Left lung (tissue), 10 donors: ENCODE data around the gene FAM32A. TPM values are rescaled to one million over a fixed set of nuclear protein-coding genes. Genes with fewer than 3 reads are reported as not detected.

Experiments used
- ATAC-seq: fragments of 200-7000 bp; cut with Tn5 transposase; one replicate; pipeline ENCODE4 v1.9.1; 2020; ENCODE audit warnings: moderate library complexity
- DNase-seq, 4 donors: peaks; one replicate each; pipeline ENCODE4 v3.0.0-alpha.2; 2013 to 2020
- H3K27ac ChIP-seq, 2 donors: fragments of 200-600 bp; sonication (generic) in 1 of 2; one replicate each; pipeline versions ENCODE4 v1.5.0 to v1.8.0; 2020 to 2021
- H3K27me3 ChIP-seq, 2 donors: fragments of 200-600 bp; sonication (generic) in 1 of 2; one replicate each; pipeline versions ENCODE4 v1.5.0 to v1.8.0; 2020 to 2021
- H3K36me3 ChIP-seq, 2 donors: fragments of 200-600 bp; sonication (generic) in 1 of 2; one replicate each; pipeline versions ENCODE4 v1.5.0 to v1.8.0; 2020 to 2021
- H3K4me1 ChIP-seq, 2 donors: fragments of 200-600 bp; one replicate each; pipeline ENCODE4 v1.8.0; 2021
- H3K4me3 ChIP-seq, 2 donors: fragments of 200-600 bp; sonication (generic) in 1 of 2; one replicate each; pipeline versions ENCODE4 v1.5.0 to v1.8.0; 2020 to 2021; ENCODE audit warnings: mild to moderate bottlenecking in 1 of 2
- H3K9me3 ChIP-seq, 2 donors: fragments of 200-600 bp; sonication (generic) in 1 of 2; one replicate each; pipeline versions ENCODE4 v1.5.0 to v1.8.0; 2020 to 2021
- intact Hi-C, 2 donors: fragments of 100-400 bp; cut with DNase I; formaldehyde crosslinking; loops; one replicate each; pipeline versions ENCODE4 v1.11.2 to v1.14.2; 2022
- polyA plus RNA-seq, 6 donors: library from polyadenylated mRNA; unstranded; fragments of 120-200 nt; gene quantifications; one replicate each; pipeline ENCODE4 v1.2.1, GENCODE V29; 2013; ENCODE audit not compliant: insufficient read length in 6 of 6
- total RNA-seq, 2 donors: library from RNA; stranded (reverse); fragmentation: NEBNext Ultra II Directional; extraction: Animal tissue kit (Norgen Biotek cat#: 25700); gene quantifications; one replicate each; pipeline ENCODE4 v1.2.1, GENCODE V29; 2021
- TF ChIP-seq, protein P1 (sequence below), 2 donors: fragments of 200-600 bp; sonication (generic) in 1 of 2; IDR thresholded peaks; one replicate each; pipeline versions ENCODE4 v1.5.0 to v1.8.0; 2021; ENCODE audit warnings: antibody characterized with exemption in 2 of 2
- donor health status: DM: no; HTN: yes; CAD: no.
- donor health status: DM: no; HTN: no; CAD: no.

Gene FAM32A
- total and polyA plus RNA-seq, 8 donors = 57.1 to 109 (median 101) TPM

DNA sequence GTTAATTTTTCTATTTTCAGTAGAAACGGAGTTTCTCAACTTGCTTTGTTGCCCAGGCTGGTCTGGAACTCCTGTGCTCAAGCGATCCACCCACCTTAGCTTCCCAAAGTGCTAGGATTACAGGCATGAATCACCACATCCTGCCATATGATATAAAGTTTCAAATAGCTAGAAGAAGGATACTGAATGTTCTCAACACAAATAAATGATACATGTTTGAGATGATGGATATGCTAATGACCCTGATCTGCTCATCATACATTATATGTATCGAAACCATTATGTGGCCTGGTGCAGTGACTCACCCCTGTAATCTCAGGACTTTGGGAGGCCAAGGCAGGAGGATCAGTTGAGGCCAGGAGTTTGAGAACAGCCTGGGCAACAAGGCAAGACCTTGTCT is 23.4 kb upstream of the FAM32A start:
- intact Hi-C loops = no loop called here

GRCh38 chr19:16164222-16164890 is 20.9 kb upstream of the FAM32A start:
- H3K27me3 ChIP-seq = no peaks in the 10 kb centered on the region

More for the DNA sequence above, 23.4 kb upstream of the FAM32A start:
- H3K36me3 ChIP-seq = peaks cover 0 to 9% of the 10 kb centered on the region in 2 donors
- H3K27ac ChIP-seq = no peak overlapping the region
- H3K4me3 ChIP-seq = no peak overlapping the region
- H3K27me3 ChIP-seq = no peaks in the 10 kb centered on the region
- H3K9me3 ChIP-seq = no peaks in the 10 kb centered on the region
- TF ChIP-seq, protein P1, sequence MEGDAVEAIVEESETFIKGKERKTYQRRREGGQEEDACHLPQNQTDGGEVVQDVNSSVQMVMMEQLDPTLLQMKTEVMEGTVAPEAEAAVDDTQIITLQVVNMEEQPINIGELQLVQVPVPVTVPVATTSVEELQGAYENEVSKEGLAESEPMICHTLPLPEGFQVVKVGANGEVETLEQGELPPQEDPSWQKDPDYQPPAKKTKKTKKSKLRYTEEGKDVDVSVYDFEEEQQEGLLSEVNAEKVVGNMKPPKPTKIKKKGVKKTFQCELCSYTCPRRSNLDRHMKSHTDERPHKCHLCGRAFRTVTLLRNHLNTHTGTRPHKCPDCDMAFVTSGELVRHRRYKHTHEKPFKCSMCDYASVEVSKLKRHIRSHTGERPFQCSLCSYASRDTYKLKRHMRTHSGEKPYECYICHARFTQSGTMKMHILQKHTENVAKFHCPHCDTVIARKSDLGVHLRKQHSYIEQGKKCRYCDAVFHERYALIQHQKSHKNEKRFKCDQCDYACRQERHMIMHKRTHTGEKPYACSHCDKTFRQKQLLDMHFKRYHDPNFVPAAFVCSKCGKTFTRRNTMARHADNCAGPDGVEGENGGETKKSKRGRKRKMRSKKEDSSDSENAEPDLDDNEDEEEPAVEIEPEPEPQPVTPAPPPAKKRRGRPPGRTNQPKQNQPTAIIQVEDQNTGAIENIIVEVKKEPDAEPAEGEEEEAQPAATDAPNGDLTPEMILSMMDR (IDR thresholded peaks at IDR 0.05) = no peak
- ATAC-seq (no peak), DNase-seq (no peak)
- H3K4me1 ChIP-seq = peaks cover 0 to 14% of the 10 kb centered on the region in 2 donors

GRCh38 chr19:16166417-16166816 is 18.8 kb upstream of the FAM32A start:
- Histone ChIP-seq H3K9me3 (no peaks in the 10 kb centered on the region), H3K27me3 (no peaks in the 10 kb centered on the region), H3K4me1 (peaks cover 0 to 7% of the 10 kb centered on the region in 2 donors), H3K27ac (no peak overlapping the region), H3K36me3 (no peaks in the 10 kb centered on the region), H3K4me3 (no peak overlapping the region)
- ATAC-seq = no peak
- DNase-seq = no peak
- TF ChIP-seq, protein P1 (IDR thresholded peaks at IDR 0.05) = no peak
- intact Hi-C loops = no loop called here

More at GRCh38 chr19:16164222-16164890, 20.9 kb upstream of the FAM32A start:
- TF ChIP-seq, protein P1 (IDR thresholded peaks at IDR 0.05) = no peak
- Histone ChIP-seq H3K4me3 (no peak overlapping the region), H3K4me1 (peaks cover 0 to 8% of the 10 kb centered on the region in 2 donors), H3K9me3 (no peaks in the 10 kb centered on the region), H3K36me3 (no peaks in the 10 kb centered on the region), H3K27ac (no peak overlapping the region)
- ATAC-seq (no peak), DNase-seq (no peak)
- intact Hi-C loops = no loop called here

DNA sequence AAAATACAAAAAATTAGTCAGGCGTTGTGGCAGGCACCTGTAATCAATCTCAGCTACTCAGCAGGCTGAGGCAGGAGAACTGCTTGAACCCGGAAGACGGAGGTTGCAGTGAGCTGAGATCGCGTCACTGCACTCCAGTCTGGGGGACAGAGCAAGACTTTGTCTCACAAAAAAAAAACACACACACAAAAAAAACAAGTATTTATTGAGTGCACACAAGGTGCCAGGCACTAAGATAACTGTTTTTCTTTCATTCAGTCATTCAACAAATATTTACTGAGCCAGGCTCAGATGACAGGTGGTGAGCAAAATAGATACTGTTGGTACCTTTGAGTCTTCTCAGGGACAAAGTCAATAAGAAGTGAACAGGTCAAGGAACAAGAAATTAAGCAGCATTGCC is 18.2 kb upstream of the FAM32A start:
- no peak for ATAC-seq

DNA sequence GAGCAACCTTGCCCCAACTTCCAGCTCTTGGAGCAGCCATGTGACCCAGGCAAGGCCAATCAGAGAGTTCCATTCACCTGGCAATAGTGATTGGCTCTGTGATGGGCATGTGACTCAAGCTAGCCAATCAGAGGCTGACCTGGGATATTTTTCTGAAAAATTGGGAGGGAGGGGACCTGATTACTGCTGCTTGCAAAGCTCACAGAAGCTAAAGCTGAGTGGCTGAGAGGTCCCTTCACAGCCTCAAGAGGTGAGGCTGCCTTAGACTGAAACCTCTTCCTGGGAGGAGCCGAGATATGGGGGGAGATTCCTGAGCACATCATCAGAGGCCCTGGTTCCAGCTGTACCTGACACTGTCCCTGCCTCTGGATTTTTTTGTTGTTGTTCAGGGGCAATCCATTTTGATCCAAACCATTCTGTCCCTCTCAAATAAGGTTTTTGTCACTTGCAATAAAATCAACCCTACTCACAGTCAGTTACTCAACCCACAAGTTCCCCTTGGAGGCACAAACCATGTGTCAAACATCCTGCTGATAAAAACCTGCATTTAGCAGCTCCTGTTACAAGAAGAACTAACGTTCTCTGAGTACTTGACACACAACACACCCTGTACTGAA is 16.6 kb upstream of the FAM32A start:
- no peak overlapping the region for H3K4me3 ChIP-seq
- H3K4me1 ChIP-seq = peaks cover 0 to 7% of the 10 kb centered on the region in 2 donors
- peak overlapping the region in 1 of 2 donors; percentile 57 for H3K27ac ChIP-seq
- intact Hi-C loops = no loop called here
- ATAC-seq (peak; percentile 54), DNase-seq (no peak)
- no peaks in the 10 kb centered on the region for H3K36me3 ChIP-seq
- no peaks in the 10 kb centered on the region for H3K27me3 ChIP-seq
- TF ChIP-seq, protein P1 (IDR thresholded peaks at IDR 0.05) = no peak
- no peaks in the 10 kb centered on the region for H3K9me3 ChIP-seq

More for the DNA sequence above, 18.2 kb upstream of the FAM32A start:
- TF ChIP-seq, protein P1 (IDR thresholded peaks at IDR 0.05) = no peak
- Histone ChIP-seq H3K27ac (no peak overlapping the region), H3K4me3 (no peak overlapping the region), H3K9me3 (no peaks in the 10 kb centered on the region), H3K4me1 (peaks cover 0 to 7% of the 10 kb centered on the region in 2 donors), H3K27me3 (no peaks in the 10 kb centered on the region), H3K36me3 (no peaks in the 10 kb centered on the region)
- DNase-seq = no peak
- intact Hi-C loops = no loop called here
